Measurements from ENCODE around the gene RBM6.
A peak's percentile ranks its signal among the peaks of the same experiment; 100 is the strongest.

Gene RBM6

GRCh38 chr3:50126287-50127211 is 186.6 kb downstream of the RBM6 start:
- DNase-seq (ENCODE audit: low spot score), result peak; percentile 95

Data from hepatic stellate cell (primary cell).